Measurements from ENCODE around the gene TMOD2. TPM values are rescaled to one million over a fixed set of nuclear protein-coding genes. Genes with fewer than 3 reads are reported as not detected.

Gene TMOD2
- total RNA-seq, 1 donor from 2014 or later: 8.4 TPM

- Histone ChIP-seq H3K9ac (ENCODE audit: low read depth in 1 of 3, low read length in 3 of 3) (peak overlapping the region; percentile 36 to 72 (median 66)), H3K27me3 (ENCODE audit: control insufficient read depth in 3 of 3, insufficient read depth in 3 of 3, low read length in 3 of 3) (no peaks in the 10 kb centered on the region), H3K36me3 (ENCODE audit: control insufficient read depth in 3 of 3, insufficient read depth in 3 of 3, low read length in 3 of 3) (no peaks in the 10 kb centered on the region), H3K9me3 (ENCODE audit: control insufficient read depth in 3 of 3, low read length in 3 of 3) (no peaks in the 10 kb centered on the region), H3K4me3 (ENCODE audit: low read length in 3 of 3) (peak overlapping the region; percentile 80 to 84 (median 83)), H3K27ac (ENCODE audit: low read depth, low read length) (no peak overlapping the region), H3K4me1 (ENCODE audit: control insufficient read depth in 3 of 3, insufficient read depth in 3 of 3, low read length in 3 of 3) (peaks cover 7 to 14% (median 13%) of the 10 kb centered on the region in 3 donors)
These were observed 593 bp downstream of the TMOD2 start for GRCh38 chr15:51751697-51752683.

- Histone ChIP-seq H3K4me3 (ENCODE audit: low read length in 3 of 3) (no peak overlapping the region), H3K9ac (ENCODE audit: low read depth in 1 of 3, low read length in 3 of 3) (peak overlapping the region in 1 of 3 donors; percentile 66), H3K9me3 (ENCODE audit: control insufficient read depth in 3 of 3, low read length in 3 of 3) (no peaks in the 10 kb centered on the region), H3K27me3 (ENCODE audit: control insufficient read depth in 3 of 3, insufficient read depth in 3 of 3, low read length in 3 of 3) (no peaks in the 10 kb centered on the region), H3K27ac (ENCODE audit: low read depth, low read length) (no peak overlapping the region), H3K36me3 (ENCODE audit: control insufficient read depth in 3 of 3, insufficient read depth in 3 of 3, low read length in 3 of 3) (no peaks in the 10 kb centered on the region), H3K4me1 (ENCODE audit: control insufficient read depth in 3 of 3, insufficient read depth in 3 of 3, low read length in 3 of 3) (peaks cover 7 to 14% (median 13%) of the 10 kb centered on the region in 3 donors)
These were observed 1.5 kb downstream of the TMOD2 start for GRCh38 chr15:51752888-51753287.

GRCh38 chr15:51754267-51754666 is 2.9 kb downstream of the TMOD2 start:
- H3K9ac ChIP-seq (ENCODE audit: low read depth in 1 of 3, low read length in 3 of 3): no peak overlapping the region
- H3K4me1 ChIP-seq (ENCODE audit: control insufficient read depth in 3 of 3, insufficient read depth in 3 of 3, low read length in 3 of 3): peaks cover 7 to 14% (median 13%) of the 10 kb centered on the region in 3 donors

GRCh38 chr15:51755790-51756189 is 4.4 kb downstream of the TMOD2 start:
- Histone ChIP-seq H3K36me3 (ENCODE audit: control insufficient read depth in 3 of 3, insufficient read depth in 3 of 3, low read length in 3 of 3) (no peaks in the 10 kb centered on the region), H3K9me3 (ENCODE audit: control insufficient read depth in 3 of 3, low read length in 3 of 3) (peaks cover 0 to 2% (median 0%) of the 10 kb centered on the region in 3 donors), H3K9ac (ENCODE audit: low read depth in 1 of 3, low read length in 3 of 3) (no peak overlapping the region), H3K27ac (ENCODE audit: low read depth, low read length) (no peak overlapping the region), H3K4me3 (ENCODE audit: low read length in 3 of 3) (no peak overlapping the region), H3K4me1 (ENCODE audit: control insufficient read depth in 3 of 3, insufficient read depth in 3 of 3, low read length in 3 of 3) (peaks cover 6 to 16% (median 12%) of the 10 kb centered on the region in 3 donors), H3K27me3 (ENCODE audit: control insufficient read depth in 3 of 3, insufficient read depth in 3 of 3, low read length in 3 of 3) (no peaks in the 10 kb centered on the region)

More at GRCh38 chr15:51754267-51754666, 2.9 kb downstream of the TMOD2 start:
- Histone ChIP-seq H3K36me3 (ENCODE audit: control insufficient read depth in 3 of 3, insufficient read depth in 3 of 3, low read length in 3 of 3) (no peaks in the 10 kb centered on the region), H3K4me3 (ENCODE audit: low read length in 3 of 3) (no peak overlapping the region), H3K27ac (ENCODE audit: low read depth, low read length) (no peak overlapping the region), H3K27me3 (ENCODE audit: control insufficient read depth in 3 of 3, insufficient read depth in 3 of 3, low read length in 3 of 3) (no peaks in the 10 kb centered on the region), H3K9me3 (ENCODE audit: control insufficient read depth in 3 of 3, low read length in 3 of 3) (no peaks in the 10 kb centered on the region)

GRCh38 chr15:51756482-51756881 is 5.1 kb downstream of the TMOD2 start:
- H3K36me3 ChIP-seq (ENCODE audit: control insufficient read depth in 3 of 3, insufficient read depth in 3 of 3, low read length in 3 of 3): no peaks in the 10 kb centered on the region
- H3K27me3 ChIP-seq (ENCODE audit: control insufficient read depth in 3 of 3, insufficient read depth in 3 of 3, low read length in 3 of 3): no peaks in the 10 kb centered on the region
- no peak overlapping the region for H3K27ac ChIP-seq (ENCODE audit: low read depth, low read length)
- peaks cover 0 to 2% (median 0%) of the 10 kb centered on the region in 3 donors for H3K9me3 ChIP-seq (ENCODE audit: control insufficient read depth in 3 of 3, low read length in 3 of 3)
- H3K4me3 ChIP-seq (ENCODE audit: low read length in 3 of 3): no peak overlapping the region
- H3K4me1 ChIP-seq (ENCODE audit: control insufficient read depth in 3 of 3, insufficient read depth in 3 of 3, low read length in 3 of 3): peaks cover 3 to 12% (median 7%) of the 10 kb centered on the region in 3 donors
- no peak overlapping the region for H3K9ac ChIP-seq (ENCODE audit: low read depth in 1 of 3, low read length in 3 of 3)

- Histone ChIP-seq H3K36me3 (ENCODE audit: control insufficient read depth in 3 of 3, insufficient read depth in 3 of 3, low read length in 3 of 3) (no peaks in the 10 kb centered on the region), H3K4me1 (ENCODE audit: control insufficient read depth in 3 of 3, insufficient read depth in 3 of 3, low read length in 3 of 3) (peaks cover 1 to 6% (median 1%) of the 10 kb centered on the region in 3 donors), H3K4me3 (ENCODE audit: low read length in 3 of 3) (no peak overlapping the region), H3K9me3 (ENCODE audit: control insufficient read depth in 3 of 3, low read length in 3 of 3) (peaks cover 0 to 2% (median 0%) of the 10 kb centered on the region in 3 donors), H3K27ac (ENCODE audit: low read depth, low read length) (no peak overlapping the region), H3K27me3 (ENCODE audit: control insufficient read depth in 3 of 3, insufficient read depth in 3 of 3, low read length in 3 of 3) (no peaks in the 10 kb centered on the region), H3K9ac (ENCODE audit: low read depth in 1 of 3, low read length in 3 of 3) (no peak overlapping the region)
These were observed 6.1 kb downstream of the TMOD2 start for GRCh38 chr15:51757450-51757849.

- no peaks in the 10 kb centered on the region for H3K27me3 ChIP-seq (ENCODE audit: control insufficient read depth in 3 of 3, insufficient read depth in 3 of 3, low read length in 3 of 3)
- no peak overlapping the region for H3K9ac ChIP-seq (ENCODE audit: low read depth in 1 of 3, low read length in 3 of 3)
- H3K27ac ChIP-seq (ENCODE audit: low read depth, low read length): no peak overlapping the region
- H3K4me1 ChIP-seq (ENCODE audit: control insufficient read depth in 3 of 3, insufficient read depth in 3 of 3, low read length in 3 of 3): peaks cover 0 to 5% (median 0%) of the 10 kb centered on the region in 3 donors
- no peaks in the 10 kb centered on the region for H3K36me3 ChIP-seq (ENCODE audit: control insufficient read depth in 3 of 3, insufficient read depth in 3 of 3, low read length in 3 of 3)
- H3K4me3 ChIP-seq (ENCODE audit: low read length in 3 of 3): no peak overlapping the region
- H3K9me3 ChIP-seq (ENCODE audit: control insufficient read depth in 3 of 3, low read length in 3 of 3): peaks cover 0 to 2% (median 0%) of the 10 kb centered on the region in 3 donors
These were observed 7.2 kb downstream of the TMOD2 start for GRCh38 chr15:51758645-51759044.

GRCh38 chr15:51759557-51760070 is 8.2 kb downstream of the TMOD2 start:
- Histone ChIP-seq H3K36me3 (ENCODE audit: control insufficient read depth in 3 of 3, insufficient read depth in 3 of 3, low read length in 3 of 3) (no peaks in the 10 kb centered on the region), H3K4me3 (ENCODE audit: low read length in 3 of 3) (no peak overlapping the region), H3K27me3 (ENCODE audit: control insufficient read depth in 3 of 3, insufficient read depth in 3 of 3, low read length in 3 of 3) (no peaks in the 10 kb centered on the region), H3K9me3 (ENCODE audit: control insufficient read depth in 3 of 3, low read length in 3 of 3) (peaks cover 0 to 2% (median 0%) of the 10 kb centered on the region in 3 donors), H3K9ac (ENCODE audit: low read depth in 1 of 3, low read length in 3 of 3) (no peak overlapping the region), H3K27ac (ENCODE audit: low read depth, low read length) (no peak overlapping the region), H3K4me1 (ENCODE audit: control insufficient read depth in 3 of 3, insufficient read depth in 3 of 3, low read length in 3 of 3) (peaks cover 0 to 5% (median 0%) of the 10 kb centered on the region in 3 donors)

GRCh38 chr15:51760805-51761204 is 9.4 kb downstream of the TMOD2 start:
- Histone ChIP-seq H3K27ac (ENCODE audit: low read depth, low read length) (no peak overlapping the region), H3K9ac (ENCODE audit: low read depth in 1 of 3, low read length in 3 of 3) (no peak overlapping the region), H3K4me3 (ENCODE audit: low read length in 3 of 3) (no peak overlapping the region), H3K9me3 (ENCODE audit: control insufficient read depth in 3 of 3, low read length in 3 of 3) (peaks cover 0 to 2% (median 0%) of the 10 kb centered on the region in 3 donors), H3K36me3 (ENCODE audit: control insufficient read depth in 3 of 3, insufficient read depth in 3 of 3, low read length in 3 of 3) (no peaks in the 10 kb centered on the region), H3K27me3 (ENCODE audit: control insufficient read depth in 3 of 3, insufficient read depth in 3 of 3, low read length in 3 of 3) (no peaks in the 10 kb centered on the region), H3K4me1 (ENCODE audit: control insufficient read depth in 3 of 3, insufficient read depth in 3 of 3, low read length in 3 of 3) (peaks cover 0 to 5% (median 0%) of the 10 kb centered on the region in 3 donors)

GRCh38 chr15:51765751-51766150 is 14.4 kb downstream of the TMOD2 start:
- Histone ChIP-seq H3K27me3 (ENCODE audit: control insufficient read depth in 3 of 3, insufficient read depth in 3 of 3, low read length in 3 of 3) (no peaks in the 10 kb centered on the region), H3K4me1 (ENCODE audit: control insufficient read depth in 3 of 3, insufficient read depth in 3 of 3, low read length in 3 of 3) (peaks cover 0 to 3% (median 0%) of the 10 kb centered on the region in 3 donors), H3K36me3 (ENCODE audit: control insufficient read depth in 3 of 3, insufficient read depth in 3 of 3, low read length in 3 of 3) (peaks cover 4 to 6% (median 5%) of the 10 kb centered on the region in 3 donors), H3K4me3 (ENCODE audit: low read length in 3 of 3) (no peak overlapping the region), H3K9me3 (ENCODE audit: control insufficient read depth in 3 of 3, low read length in 3 of 3) (no peaks in the 10 kb centered on the region), H3K27ac (ENCODE audit: low read depth, low read length) (no peak overlapping the region), H3K9ac (ENCODE audit: low read depth in 1 of 3, low read length in 3 of 3) (no peak overlapping the region)

Data from skeletal muscle tissue (tissue), 4 donors.